ENCODE results near the gene CHCHD3. TPM values are rescaled to one million over a fixed set of nuclear protein-coding genes. Genes with fewer than 3 reads are reported as not detected.

Gene CHCHD3
- total RNA-seq, 1 donor from 2014 or later, result 75.5 TPM

- no peak overlapping the region for H3K4me3 ChIP-seq (ENCODE audit: low read depth, low read length)
- TF ChIP-seq CTCF (conservative IDR thresholded peaks at IDR 0.05; ENCODE audit: low read depth, low read length), result no peak
- no peak for DNase-seq (ENCODE audit: low read depth)
These were observed 122.0 kb downstream of the CHCHD3 start for GRCh38 chr7:132959891-132960290.

DNA sequence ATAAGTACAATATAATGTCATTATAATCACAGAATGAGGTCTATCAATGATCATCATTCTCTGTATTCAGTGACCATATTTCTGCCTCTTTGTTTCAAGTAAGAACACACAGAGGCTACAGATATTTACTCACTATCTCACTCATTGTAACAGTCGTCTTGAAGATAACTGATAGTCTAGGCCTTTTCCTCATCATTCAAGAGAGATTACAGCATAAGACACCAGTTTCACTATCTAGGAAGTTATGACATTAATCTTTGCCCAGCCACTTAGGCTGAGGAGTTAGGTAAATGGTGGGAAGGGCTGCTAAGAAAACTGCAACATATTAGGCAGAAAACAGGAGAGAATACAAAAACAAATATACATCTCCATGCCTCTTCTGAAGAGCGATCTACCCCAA is 125.3 kb downstream of the CHCHD3 start:
- H3K4me3 ChIP-seq (ENCODE audit: low read depth, low read length), result no peak overlapping the region
- TF ChIP-seq CTCF (conservative IDR thresholded peaks at IDR 0.05; ENCODE audit: low read depth, low read length), result no peak
- DNase-seq (ENCODE audit: low read depth), result no peak

- DNase-seq (ENCODE audit: low read depth), result no peak
- H3K4me3 ChIP-seq (ENCODE audit: low read depth, low read length), result no peak overlapping the region
- no peak for TF ChIP-seq CTCF (conservative IDR thresholded peaks at IDR 0.05; ENCODE audit: low read depth, low read length)
These were observed 128.4 kb downstream of the CHCHD3 start for GRCh38 chr7:132953468-132953867.

- no peak overlapping the region for H3K4me3 ChIP-seq (ENCODE audit: low read depth, low read length)
- no peak for DNase-seq (ENCODE audit: low read depth)
- TF ChIP-seq CTCF (conservative IDR thresholded peaks at IDR 0.05; ENCODE audit: low read depth, low read length), result no peak
These were observed 131.2 kb downstream of the CHCHD3 start for GRCh38 chr7:132950725-132951124.

DNA sequence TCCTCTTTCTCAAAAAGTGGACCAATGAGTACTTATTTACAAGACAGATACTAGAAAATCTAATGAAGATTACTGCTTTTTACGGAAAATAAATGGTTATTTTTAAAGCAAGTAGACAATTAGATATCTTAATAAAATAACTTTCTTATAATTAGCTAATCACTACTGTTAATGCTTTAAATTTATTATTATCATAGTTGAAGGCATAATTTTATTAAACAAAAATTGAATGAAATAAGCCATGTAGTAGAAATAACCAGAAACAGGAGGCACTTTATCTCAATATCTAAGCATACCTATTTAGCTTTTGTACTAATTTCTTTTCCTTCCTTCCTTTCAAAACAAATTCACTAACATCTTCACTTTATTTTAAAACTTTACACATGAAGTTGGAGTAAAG is 134.9 kb downstream of the CHCHD3 start:
- no peak for DNase-seq (ENCODE audit: low read depth)
- no peak overlapping the region for H3K4me3 ChIP-seq (ENCODE audit: low read depth, low read length)
- no peak for TF ChIP-seq CTCF (conservative IDR thresholded peaks at IDR 0.05; ENCODE audit: low read depth, low read length)

DNA sequence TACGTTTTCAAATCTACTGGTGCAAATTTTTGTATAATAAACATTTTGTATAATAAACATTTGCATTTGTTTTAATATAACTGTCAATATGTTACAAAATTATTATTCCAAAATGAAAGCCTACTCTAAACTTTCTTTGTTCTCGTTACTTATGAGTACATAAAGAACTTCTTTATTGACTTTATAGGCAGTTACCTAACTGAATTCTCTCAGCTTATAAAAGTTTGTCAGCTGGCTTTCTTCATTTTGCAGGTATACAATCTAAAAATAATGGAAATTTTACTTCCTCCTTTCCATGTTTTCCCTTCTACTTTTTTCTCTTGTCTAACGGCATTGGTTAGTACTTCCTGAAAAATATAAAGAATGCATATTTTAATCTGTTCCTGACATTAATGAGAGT is 137.1 kb downstream of the CHCHD3 start:
- no peak for DNase-seq (ENCODE audit: low read depth)
- no peak overlapping the region for H3K4me3 ChIP-seq (ENCODE audit: low read depth, low read length)
- TF ChIP-seq CTCF (conservative IDR thresholded peaks at IDR 0.05; ENCODE audit: low read depth, low read length), result no peak

DNA sequence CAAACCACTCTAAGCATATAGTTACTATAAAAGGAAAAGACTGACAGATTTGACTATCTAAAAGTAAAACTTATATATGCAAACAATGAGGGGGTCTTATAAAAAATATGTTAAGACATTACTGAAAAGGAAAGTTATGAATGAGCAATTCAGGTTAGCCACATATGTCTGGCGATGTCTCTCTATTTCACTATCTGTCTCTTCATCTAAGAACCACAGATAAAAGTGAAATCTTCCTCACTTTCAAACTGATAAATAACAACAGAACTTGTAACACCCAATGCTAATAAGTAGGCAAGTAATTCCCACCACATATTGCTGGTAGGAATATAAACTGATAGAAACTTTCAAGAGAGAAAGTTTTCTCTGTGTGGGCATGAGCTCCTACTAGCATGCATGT is 138.2 kb downstream of the CHCHD3 start:
- no peak overlapping the region for H3K4me3 ChIP-seq (ENCODE audit: low read depth, low read length)
- TF ChIP-seq CTCF (conservative IDR thresholded peaks at IDR 0.05; ENCODE audit: low read depth, low read length), result no peak
- no peak for DNase-seq (ENCODE audit: low read depth)
